ENCODE results near the gene FLRT1.

Gene FLRT1

DNA sequence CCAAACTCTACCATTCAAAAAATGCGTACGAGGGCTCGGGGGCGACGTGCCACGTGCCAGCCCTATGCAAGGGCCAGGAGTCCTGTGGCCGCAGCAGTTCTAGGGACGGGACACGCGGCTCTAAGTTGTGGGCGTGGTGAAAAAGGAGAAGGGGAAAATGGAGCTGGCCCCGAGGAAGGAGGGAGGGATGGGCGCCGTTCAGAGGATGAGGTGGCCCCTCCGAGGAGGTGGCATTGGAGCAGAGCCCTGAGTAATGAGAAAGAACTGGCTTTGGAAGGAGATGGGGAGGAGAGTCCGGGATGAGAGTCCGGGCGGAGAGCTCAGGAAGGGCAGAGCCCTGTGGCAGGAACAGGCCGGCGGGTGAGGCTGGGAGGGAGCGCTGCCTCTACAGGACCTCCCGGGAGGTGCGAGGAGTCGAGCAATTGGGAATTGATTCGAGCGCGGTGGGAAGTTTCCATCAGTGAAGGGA, 28.5 kb upstream of the FLRT1 start:
- no peak for DNase-seq (ENCODE audit: low read depth)

DNA sequence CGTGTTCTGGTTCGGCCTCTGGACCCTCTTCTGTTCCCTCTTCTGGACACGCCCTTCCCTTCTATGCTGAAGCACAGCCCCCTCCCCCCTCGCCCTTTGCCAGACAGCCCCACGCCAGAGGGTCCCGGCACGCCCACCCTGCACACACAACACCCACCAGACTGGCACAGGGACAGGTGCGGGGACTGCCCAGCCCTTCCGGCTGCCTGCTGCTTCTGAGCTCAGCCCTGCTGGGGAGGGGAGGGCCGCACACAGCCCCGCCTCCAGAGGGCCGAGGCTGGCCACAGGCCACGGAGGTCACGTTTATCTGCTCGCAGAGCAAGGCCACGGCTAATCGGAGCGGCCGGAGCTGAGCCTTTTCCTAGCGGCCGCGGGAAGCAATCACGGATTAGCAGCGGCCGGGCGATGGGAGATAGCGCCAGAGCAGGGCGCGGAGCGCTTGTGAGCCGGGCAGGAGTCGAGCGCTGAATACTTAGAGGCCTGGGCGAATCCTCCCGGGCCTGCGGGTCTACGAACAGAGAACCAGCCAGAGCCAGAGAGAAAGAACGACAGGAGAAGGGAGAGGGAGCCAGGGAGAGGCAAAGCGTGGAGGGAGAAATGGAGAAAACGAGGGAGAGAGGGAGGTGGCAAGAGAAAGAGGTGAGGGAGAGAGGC, 28.0 kb upstream of the FLRT1 start:
- DNase-seq (ENCODE audit: low read depth) = no peak

DNA sequence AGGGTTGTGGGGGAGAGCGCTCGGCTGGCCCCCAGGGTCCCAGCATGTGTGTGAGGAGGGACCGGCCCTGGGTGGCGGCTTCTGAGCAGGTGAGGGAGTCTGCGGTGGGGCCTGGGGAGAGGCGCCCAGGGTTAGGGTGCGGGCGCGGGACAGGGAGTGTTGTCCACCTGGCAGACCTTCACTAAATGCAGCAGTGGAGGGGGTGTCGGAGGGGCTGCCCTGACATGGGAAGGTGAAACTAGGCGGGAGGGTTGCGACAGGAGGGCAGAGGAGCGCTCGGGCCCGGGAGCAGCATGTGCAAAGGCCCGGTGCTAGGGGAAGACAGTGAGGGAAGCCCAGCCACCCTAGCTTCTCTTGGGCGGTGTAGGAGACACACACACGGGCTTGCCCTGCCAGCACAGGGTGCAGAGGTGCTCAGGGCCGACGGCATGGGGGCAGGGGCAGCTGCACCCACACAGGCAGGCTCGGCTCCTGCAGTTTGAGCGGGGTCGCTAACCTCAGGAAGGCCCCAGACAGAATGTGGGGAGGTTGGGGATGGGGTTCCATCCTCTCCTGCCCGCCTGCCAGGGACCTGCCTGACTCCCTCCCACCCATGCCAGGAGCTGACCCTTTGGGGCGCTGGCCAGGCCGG, 27.3 kb upstream of the FLRT1 start:
- no peak for DNase-seq (ENCODE audit: low read depth)

DNA sequence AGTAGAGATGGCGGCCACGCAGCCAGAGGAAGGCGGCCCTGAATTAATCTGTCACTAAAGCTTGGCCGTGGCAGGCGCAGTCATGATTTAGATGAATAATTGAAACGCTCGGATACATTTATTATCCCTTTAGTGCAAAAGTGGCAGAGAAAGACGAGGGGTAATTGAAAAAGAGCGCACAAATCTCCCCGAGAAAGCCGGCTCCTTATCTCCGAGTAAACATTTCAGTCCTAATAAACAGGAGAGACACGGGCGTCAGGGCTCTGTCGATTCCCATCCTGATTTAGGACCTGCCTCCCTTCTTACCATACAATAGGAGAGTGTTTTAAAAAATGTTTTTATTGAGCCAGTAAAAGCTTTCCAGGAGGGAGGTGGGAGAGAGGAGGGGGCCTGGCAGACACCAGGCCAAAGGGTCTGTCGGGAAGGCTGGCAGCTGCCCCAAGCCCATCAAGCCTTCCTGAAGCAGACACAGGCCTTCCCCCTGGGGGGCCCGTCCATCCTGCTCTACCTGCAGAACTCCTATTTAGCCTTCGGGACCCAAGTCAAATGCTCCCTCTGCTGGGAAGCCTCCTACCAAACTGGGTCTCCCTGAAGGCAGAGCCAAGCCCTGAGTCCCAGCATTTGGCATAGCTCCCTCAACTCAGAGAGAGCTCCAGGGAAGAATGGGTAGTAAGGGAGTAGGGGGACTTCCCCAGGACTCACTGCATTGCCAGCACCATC, 26.7 kb upstream of the FLRT1 start:
- DNase-seq (ENCODE audit: low read depth) = no peak

DNA sequence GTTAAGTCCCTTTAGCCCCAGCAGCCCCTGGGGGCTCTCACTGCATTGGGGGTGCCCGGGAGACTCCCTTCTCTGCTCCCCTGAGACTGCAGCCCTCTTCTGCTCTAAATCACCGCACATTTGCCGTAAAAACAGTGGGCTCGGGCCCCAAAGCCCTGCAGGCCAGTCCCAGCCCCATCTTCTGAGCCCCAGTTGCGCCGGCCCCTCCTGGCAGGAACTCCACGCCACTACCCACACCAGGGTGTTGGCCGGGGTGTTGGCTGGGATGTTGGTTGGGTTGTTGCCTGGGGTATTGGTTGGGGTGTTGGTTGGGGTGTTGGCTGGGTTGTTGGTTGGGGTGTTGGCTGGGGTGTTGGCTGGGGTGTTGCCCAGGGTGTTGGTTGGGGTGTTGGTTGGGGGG, 26.0 kb upstream of the FLRT1 start:
- no peak for DNase-seq (ENCODE audit: low read depth)

DNA sequence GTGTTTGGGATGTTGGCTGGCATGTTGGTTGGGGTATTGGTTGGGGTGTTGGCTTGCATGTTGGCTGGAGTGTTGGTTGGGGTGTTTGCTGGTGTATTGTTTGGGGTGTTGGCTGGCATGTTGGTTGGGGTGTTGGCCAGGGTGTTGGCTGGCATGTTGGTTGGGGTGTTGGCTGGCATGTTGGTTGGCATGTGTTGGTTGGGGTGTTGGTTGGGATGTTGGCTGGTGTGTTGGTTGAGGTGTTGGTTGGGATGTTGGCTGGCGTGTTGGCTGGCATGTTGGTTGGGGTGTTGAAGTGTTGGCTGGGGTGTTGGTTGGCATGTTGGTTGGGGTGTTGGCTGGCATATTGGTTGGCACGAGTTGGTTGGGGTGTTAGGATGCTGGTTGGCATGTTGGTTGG, 24.9 kb upstream of the FLRT1 start:
- DNase-seq (ENCODE audit: low read depth) = no peak

DNA sequence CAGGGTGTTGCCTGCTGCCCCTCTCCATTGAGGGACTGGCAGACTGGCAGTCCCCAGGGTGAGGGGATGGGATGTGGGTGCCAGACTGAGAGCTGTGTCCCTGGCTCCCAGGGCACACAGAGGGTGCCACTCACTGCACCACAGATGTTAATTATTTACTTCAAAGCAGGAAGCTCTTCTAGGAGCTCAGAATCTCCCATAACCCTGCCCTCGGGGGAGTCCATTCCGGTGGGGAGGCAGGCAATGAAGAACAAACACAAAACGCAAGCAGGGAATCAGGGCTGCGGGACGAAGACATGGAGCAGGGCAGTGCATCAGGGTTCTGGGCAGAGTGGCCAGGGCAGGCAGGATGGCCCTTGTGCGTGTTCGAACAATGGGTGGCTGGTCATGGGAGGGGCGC, 24.4 kb upstream of the FLRT1 start:
- no peak for DNase-seq (ENCODE audit: low read depth)

DNA sequence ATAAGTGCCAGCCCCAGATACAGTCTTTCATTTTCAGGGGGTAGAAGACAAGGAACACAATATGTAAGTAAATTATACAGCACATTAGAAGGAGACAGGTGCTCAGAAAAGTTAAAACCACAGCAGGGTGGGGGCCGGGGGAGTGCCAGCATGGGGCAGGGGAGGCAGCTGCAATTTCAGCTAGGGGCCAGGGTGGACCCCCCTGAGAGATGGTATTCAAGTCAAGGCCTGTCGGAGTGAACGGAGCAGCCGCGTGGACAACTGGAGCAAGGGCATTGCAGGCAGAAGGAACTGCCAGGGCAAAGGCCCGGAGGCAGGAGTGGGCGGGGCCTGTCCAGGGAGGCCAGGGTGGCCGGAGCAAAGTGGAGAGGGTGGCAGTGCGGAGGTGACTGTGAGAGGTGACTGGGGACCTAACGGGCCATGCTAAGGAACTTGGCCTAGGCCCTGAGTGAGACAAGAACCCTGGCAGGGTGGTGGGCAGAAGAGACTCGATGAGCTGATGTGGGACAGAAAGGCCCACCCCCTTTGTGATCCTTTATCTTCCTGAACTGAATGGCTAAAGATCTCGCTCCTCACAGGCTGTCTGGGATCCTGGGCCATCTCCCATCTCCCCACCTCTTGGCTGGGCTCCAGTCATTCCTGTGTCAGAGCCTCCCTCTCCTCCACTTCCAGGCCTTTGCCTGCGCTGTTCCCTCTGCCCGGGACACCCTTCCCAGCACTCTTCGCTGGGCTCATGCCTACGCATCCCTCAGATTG, 22.4 kb upstream of the FLRT1 start:
- DNase-seq (ENCODE audit: low read depth) = no peak

DNA sequence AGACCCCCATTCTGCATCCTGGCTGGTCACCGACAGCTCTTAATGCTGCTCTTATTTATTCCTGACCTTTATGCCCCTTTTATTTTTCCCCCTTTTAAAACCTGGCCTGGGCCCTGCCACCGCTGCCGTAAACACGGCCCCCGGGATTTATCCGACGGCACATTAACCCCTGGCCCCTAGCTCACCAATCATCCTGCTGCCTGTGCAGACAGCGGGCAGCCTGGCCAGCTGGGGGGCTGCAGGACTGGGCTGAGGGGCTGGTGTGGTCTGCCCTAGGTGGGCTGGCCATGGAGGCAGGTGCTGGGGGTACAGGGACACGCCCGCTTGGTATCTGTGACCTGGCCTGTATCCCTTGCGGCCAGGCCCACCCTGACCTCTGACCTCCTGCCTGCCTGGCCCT, 21.4 kb upstream of the FLRT1 start:
- no peak for DNase-seq (ENCODE audit: low read depth)

DNA sequence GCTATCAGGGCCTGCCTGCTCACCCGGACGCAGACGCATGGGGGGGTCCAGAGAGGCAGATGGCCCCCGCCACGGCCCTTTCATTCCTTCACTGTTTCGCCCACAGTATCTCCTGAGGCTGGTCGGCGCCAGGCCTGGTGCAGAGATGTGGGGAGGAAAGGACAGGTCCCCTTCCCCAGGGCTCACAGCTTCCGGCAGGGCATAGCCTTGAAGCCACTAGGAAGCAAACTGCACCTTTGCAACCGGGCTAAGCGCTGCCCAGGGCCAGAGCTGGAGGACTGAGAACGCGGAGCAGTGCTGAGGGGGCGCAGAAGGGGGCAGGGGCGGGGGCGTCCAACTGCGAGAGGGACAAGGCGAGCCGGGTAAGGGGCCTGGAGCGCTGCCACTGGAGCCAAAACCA, 20.2 kb upstream of the FLRT1 start:
- no peak for DNase-seq (ENCODE audit: low read depth)

DNA sequence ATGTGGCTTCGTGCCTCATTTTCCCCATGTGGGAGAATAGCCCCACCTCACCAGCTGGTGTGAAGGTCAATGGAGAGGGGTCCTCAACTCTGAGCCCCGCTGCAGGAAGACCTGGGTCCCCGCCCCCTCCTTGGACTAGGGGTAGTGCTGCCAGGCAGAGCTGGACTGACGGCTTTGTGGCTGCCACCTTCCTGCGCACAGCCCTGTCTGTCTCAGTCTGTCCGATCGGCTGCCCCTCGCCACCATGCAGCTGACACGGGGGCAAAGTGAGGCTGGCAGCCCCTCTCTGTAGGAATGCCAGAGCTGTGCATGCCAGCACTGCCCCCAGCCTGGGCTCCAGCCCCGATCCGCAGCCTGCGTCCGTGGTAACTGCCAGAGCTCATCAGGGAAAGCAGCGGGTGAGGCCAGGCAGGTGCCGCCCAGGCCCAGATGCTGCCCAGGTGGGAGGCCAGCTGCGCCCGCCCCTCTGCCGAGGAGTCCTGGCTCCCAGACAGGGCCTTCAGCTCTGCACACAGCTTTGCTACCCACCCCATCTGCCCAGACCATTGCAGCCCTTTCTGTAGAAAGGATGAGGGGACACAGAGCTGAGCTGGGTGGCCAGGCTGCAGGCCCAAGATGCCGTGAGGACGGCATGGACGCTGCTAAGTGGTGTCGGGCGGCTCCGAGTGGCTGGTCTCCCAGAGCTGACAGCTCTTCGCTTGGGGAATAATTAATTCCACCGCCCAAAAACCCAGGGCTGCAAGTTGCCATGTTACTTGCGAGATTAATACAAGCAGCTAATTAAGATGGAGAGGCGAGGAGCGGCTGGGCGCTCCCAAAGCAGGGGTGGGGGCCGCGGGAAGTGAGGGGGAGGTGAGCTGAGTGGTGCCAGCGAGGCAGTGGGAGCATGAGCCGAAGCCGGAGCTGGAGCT, 19.5 kb upstream of the FLRT1 start:
- DNase-seq (ENCODE audit: low read depth) = no peak

DNA sequence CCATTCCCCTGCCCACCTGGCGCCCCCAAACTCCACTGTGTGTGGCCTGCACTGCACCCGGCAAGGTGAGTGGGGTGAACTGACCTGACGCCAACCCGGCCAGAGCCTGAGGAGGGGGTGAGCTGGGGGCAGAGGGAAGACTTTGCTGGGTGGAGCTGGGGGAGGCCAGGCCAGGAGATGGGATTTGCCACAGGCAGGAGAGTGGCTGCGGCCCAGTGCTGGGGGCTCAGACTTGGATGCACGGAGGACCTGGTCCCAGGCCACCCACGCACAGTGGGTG, 17.8 kb upstream of the FLRT1 start:
- no peak for DNase-seq (ENCODE audit: low read depth)

DNA sequence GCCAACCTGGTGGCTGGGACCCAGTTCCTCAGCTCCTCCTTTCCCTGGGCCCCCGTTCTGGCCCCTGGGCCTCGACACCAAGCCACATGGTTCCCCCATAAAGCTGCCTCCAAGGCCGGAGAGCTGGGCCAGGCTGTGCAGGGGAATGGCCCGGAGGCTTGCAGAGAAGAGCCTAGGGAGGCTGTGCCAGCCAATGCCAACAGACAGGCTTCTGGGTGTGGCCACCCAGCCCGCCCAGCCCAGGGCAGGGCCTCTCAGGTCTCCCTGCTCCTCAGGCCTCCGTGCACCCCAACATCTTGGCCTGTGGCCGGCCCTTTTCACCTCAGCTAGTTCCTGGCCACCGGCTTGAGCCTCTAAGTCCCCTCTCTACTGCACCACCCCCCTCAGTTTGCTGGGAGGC, 17.4 kb upstream of the FLRT1 start:
- no peak for DNase-seq (ENCODE audit: low read depth)

DNA sequence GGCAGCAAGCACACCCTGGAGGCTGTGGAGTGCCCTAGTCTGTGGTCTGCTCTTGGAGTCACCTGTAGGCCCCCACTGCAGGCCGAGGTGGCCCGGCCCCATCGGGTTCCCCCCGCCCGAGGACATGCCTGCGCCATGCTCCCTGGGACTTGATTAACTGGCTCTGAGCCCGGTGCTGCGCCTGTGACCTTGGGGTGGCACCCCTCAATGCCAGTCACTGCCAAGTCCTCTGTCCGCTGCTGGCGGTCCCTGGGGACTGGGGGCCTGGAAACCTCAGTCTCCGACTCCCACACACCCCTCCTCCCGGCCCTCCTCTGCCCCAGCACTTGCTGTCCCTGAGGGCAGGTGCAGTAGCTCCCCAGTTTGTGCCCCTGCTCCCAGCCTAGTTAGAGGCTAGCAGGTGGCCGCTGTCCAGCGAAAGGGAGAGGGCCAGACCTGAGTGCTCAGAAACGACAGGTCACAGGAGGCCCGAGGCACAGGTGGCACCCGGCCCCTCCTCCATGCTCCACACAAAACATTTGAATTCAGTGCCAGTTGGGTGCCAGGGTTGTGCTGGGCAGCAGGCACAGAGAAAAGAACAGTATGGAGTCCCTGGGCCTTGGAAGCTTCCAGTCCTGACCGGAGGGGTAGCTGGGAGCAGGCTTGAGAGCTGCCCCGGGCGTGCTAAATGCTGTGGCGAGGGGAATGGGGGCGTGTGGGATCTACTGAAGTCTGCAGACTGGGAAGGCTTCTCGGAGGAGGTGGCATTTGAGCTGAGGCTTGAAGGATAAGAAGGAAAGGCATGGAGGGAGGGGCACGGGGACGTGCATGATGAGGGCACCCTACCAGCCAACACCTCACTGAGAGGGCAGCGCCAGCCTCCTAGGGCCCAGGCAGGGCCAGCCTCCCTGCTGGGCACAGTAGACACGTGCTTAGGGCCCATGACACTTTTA, 16.4 kb upstream of the FLRT1 start:
- no peak for DNase-seq (ENCODE audit: low read depth)

DNA sequence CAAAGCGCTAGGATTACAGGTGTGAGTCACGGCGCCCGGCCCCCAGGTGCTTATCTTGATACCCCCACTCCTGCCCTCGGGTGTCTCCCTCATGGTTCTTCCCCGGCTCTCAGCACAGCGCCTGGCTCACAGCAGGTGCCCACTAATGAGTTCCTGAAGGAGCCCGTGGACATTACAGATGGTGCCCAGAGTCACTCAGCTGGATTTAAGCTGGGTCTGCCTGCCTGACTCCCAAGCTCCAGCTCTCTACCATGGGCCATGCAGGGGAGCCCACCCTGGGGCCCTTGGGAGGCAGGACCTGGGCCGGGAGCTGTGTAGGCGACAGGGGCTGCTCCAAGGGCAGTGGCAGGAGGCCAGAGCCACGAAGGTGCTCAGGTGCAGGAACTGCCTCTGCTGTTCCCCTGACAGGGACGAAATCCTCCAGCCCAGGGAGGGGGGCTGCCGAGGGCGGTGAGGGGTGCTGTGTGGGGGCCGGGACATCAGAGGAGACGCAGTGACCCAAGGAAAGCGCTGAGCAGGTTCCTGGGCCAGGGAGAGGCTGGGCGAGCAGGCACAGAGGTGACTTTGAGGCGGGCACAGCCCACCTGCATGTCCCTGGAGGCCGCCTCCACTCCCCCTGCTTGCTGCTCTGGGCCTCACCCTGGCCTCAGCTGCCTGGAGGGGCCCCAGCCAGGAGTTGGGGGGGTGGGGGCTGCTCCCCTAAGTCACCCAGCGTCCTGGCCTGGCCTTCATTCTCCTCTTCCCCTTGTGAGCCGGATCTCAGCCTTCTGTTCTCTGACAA, 14.6 kb upstream of the FLRT1 start:
- no peak for DNase-seq (ENCODE audit: low read depth)

DNA sequence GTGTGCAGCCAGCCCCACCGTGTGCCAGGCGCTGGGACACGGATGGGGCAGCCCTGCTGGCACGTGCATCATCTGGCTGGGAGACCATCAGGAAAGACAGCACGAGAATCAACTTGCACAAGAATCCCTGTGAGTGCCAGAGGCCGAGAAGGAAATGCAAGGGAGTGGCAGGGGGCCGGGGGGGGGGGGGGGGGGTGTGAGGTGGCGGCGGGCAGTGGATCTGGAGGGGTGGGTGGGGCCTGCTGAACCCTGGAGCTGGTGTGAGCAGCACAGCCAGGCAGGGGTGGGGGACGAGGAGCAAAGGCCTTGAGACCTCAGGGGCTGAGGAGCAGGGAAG, 14.0 kb upstream of the FLRT1 start:
- no peak for DNase-seq (ENCODE audit: low read depth)

DNA sequence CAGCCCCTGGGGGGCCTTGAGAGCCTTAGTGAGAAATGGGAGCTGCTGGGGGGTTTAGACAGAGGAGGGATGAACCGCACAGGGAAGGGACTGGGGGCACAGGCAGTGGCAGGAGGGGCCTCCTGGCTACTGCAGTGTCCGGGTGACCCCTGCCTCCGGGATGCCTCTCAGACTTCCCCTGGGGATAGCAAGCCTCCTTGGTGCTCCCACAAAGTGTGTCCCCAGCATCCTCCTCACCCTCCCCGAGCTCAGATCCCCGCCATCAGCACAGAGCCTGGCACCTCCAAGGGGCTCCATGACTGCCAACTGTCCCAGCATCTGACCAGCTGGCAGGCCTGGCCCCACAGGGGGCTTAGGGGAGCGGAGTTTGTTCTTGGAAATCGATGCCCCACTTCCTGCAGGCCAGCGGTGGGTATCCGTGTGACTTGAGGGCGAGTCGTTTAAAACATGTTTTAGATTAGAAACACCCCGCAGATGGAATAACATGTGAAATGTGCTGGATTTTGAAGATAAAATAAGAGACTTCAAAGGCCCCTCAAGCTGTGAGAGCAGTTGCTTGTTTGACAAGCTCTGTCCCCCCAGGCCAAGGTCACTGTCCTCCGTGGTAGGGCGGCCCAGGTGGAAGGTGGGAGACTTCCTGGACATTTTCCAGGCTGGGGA, 13.5 kb upstream of the FLRT1 start:
- DNase-seq (ENCODE audit: low read depth) = no peak

DNA sequence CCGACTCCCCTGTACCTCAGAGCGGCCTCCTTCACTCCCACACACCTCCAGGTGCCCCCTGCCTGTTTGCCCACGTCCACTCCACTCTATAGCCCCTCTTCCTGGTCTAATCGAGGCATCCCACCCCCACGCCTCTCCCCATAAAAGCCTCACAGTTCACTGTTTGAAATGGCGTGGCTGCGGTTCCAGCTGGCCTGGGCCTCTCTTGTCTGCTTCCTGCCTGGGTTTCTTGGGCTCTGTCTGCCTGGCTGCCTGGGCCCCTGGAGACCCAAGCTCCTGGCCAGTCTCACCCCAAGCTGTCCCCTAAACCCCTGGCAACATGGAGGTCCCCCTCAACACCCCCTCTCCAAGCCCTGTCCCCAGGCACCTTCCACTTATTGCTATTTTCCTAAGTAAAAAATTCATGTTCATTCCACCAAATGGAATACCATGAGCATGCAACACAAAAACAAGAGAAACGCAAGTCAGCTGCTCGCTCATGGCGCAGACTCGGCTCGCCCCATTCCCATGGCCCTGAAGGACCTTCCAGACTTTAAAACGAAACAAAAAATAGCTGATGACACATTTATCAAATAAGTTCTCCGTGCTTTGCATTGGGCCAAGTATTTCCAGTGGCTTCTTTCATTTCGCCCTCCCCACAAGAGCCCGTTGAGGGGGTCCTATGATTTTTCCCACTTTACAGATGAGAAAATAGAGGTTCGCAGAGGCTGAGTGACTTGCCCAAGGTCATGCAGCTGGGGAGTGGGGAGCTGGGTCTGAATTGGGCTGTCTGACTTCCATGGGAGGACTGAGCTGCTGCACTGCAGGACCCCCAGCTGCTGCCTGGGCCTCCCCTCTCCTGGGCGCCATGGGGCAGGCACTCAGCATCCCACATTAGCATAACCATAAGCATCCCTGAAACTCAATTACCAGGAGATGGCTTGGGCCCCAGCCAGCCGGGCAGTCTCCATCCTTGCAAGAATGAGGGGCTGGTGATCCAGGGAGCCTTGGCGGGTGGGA, 11.7 kb upstream of the FLRT1 start:
- no peak for DNase-seq (ENCODE audit: low read depth)
